ENCODE results near the gene PCSK5.
"Not testable (repeated sequence)": the region's sequence is repeated elsewhere in the genome, so short reads cannot be mapped to it uniquely, and the experiment has no call there.

The PCSK5 gene

DNA sequence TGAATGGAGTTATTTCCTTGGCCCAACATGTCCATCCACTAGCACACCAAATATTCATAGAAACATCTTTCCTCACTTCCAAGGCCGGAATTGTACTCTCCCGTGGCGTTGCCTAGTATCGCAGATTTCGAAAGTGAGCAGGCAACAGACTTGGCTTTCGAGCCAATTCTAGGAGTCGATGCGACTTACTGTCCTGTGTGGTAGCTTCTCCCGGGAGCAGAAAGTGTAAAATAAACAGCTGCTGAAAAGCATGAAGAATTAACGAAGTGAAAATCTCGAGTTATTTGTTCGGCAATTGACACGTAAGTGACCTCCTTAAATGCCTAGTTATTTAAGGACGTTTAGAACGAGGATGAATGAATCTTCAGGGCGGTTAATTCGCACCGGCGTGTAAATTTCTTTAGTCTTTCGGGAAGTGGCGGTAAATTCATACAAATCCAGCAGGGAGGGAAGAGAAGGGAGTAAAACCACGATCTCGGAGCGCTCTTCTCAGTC lies 449 bp upstream of the PCSK5 start:
- no peak for DNase-seq (ENCODE audit: low read depth in 2 of 2)

DNA sequence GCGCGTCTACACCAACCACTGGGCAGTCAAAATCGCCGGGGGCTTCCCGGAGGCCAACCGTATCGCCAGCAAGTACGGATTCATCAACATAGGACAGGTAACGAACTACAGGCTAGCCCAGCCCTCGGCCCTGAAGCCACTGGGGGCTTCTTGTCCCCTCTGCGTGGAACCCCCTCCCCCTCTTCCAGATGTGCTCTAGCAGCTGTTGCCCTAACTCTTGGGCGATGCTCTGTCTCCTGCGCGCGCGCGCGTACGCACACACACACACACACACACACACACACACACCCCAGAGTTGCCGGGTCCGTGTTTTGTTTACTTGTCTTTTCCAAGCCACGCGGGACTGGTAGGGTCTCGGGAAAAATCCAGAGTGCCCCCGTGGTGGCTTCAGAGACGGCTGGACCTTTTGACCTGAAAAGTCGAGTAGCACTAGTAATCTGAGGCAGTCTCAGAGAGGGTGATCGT lies 836 bp downstream of the PCSK5 start:
- peak in 1 of 2 donors; percentile 14 for DNase-seq (ENCODE audit: low read depth in 2 of 2)

DNA sequence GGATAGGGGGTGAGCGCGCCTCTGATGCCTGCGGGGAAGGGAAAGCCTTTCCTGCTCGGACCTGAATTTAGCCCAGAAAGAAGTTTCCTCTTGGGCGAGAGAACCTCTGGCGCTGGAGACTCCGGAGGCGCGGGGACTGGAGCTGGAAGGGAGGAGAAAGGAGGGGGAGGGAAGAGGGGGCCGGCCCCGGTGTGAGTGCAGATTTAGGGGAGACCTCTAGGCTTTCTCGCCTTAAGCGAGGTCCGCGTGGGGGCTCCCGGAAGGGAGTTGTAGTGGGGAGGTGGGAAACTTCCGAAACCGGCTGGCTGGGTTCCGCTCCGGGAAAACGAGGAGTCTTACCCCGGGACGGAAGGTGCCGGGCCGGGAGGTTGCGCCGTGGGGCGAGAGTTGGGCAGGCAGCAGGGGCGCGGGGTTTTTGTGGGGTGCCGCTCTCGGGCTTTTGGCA lies 1.3 kb downstream of the PCSK5 start:
- no peak for DNase-seq (ENCODE audit: low read depth in 2 of 2)

GRCh38 chr9:75892216-75892911 lies 1.9 kb downstream of the PCSK5 start:
- no peak for DNase-seq (ENCODE audit: low read depth in 2 of 2)

DNA sequence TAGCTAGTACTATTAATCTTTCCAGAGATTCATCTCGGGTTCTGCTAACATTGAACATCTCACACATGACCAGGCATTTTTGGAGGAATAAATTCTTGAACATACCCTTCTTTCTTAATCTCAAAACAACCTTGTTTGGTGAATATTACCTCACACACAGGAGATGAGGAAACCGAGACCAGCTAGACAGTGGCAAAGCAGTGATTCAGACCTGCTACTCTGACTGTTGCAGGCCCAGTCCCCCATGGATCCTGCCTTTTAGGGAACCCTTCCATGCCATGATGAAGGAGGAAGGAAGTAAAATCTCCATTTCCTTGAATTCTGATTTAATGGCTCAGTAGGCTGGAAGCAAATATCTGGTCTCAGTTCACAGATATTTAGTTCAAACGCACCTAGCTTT lies 2.6 kb downstream of the PCSK5 start:
- no peak for DNase-seq (ENCODE audit: low read depth in 2 of 2)

GRCh38 chr9:75894566-75894965 lies 4.1 kb downstream of the PCSK5 start:
- DNase-seq (ENCODE audit: low read depth in 2 of 2): no peak

GRCh38 chr9:75895112-75895511 lies 4.6 kb downstream of the PCSK5 start:
- DNase-seq (ENCODE audit: low read depth in 2 of 2): no peak

- DNase-seq (ENCODE audit: low read depth in 2 of 2): no peak
Measured at GRCh38 chr9:75896193-75896592, 5.7 kb downstream of the PCSK5 start.

- not testable (repeated sequence) for DNase-seq (ENCODE audit: low read depth in 2 of 2)
Measured at GRCh38 chr9:75900893-75901524, 10.5 kb downstream of the PCSK5 start.

GRCh38 chr9:75903785-75904360 lies 13.4 kb downstream of the PCSK5 start:
- no peak for DNase-seq (ENCODE audit: low read depth in 2 of 2)

GRCh38 chr9:75904364-75904763 lies 13.9 kb downstream of the PCSK5 start:
- DNase-seq (ENCODE audit: low read depth in 2 of 2): no peak

DNA sequence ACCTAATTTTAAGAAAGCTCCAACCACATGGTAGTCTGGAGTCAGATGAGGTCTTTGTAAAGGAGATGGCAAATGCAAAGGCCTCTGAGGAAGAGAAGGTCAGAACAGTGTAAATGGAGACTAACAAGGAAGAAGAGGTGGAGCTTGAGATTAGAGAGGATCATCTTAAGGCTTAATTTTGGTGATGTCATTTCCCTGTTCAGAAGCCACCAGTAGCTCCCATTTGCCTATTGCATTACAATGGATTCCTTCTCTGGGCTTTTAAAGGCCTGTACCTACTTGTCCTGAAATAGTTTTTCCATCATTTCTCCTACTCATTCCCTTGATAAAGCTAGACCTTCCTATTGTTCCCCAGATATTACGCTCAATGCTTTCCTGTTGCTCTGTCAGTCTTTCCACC lies 16.1 kb downstream of the PCSK5 start:
- no peak for DNase-seq (ENCODE audit: low read depth in 2 of 2)

DNA sequence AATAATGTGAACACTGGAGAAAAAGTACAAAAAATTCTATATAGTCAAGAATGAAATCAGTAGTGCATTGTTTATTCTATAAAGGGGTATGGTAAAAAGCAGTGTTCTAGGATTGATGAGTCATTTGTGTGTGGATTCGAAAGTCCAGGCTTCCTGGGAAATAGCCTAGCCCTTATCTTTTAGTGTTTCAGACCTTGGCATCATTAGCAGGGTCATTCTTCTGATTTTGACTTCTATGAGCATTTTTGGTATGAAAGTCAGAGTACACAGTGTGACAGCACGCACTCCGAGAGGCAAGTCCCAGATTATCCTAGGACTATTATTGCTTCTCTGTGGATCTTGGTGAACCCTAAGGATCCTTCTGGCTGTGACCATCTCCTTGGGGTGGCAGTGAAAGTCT lies 16.9 kb downstream of the PCSK5 start:
- no peak for DNase-seq (ENCODE audit: low read depth in 2 of 2)

- DNase-seq (ENCODE audit: low read depth in 2 of 2): no peak
Measured at GRCh38 chr9:75907923-75908322, 17.4 kb downstream of the PCSK5 start.

DNA sequence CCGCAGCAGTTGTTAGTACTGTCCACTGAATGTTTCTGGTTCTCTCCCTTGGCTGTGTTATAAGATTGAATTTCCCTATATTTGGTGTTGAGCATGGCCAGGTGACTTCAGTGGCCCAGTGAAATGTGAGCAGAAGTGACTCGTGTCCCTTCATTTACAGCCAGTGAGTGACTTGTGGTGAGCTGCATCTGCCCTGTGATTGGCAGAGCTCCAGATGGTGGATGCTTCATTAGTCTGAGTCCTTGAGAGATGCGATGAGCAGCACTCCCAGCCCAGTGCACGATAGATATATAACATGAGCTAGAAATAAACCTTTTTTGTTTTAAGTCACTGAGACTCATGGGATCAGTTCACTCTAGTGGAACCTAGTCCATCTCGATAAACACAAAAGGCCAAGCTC lies 19.3 kb downstream of the PCSK5 start:
- no peak for DNase-seq (ENCODE audit: low read depth in 2 of 2)

- no peak for DNase-seq (ENCODE audit: low read depth in 2 of 2)
Measured at GRCh38 chr9:75910731-75911130, 20.3 kb downstream of the PCSK5 start.

GRCh38 chr9:75911390-75911789 lies 20.9 kb downstream of the PCSK5 start:
- DNase-seq (ENCODE audit: low read depth in 2 of 2): no peak

GRCh38 chr9:75912951-75913350 lies 22.5 kb downstream of the PCSK5 start:
- DNase-seq (ENCODE audit: low read depth in 2 of 2): no peak

DNA sequence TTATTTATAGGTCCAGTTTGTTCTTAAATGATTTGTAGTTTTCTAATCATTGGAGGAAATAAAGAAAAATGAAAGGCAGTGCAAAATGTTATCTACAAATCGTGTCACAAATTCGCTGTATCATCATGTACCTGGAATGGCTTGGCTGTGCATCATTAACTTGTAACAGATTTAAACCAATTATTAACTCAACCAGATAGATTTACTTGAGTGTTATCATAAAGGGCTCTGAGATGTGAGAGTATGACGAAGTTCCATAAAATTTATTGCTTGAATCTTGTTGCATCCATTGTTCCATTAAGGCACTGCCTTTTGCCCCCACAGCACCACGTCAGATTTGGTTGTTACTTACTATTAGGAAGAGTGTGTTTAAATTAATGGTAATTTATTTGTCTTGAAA lies 23.5 kb downstream of the PCSK5 start:
- no peak for DNase-seq (ENCODE audit: low read depth in 2 of 2)

GRCh38 chr9:75914883-75915452 lies 24.5 kb downstream of the PCSK5 start:
- no peak for DNase-seq (ENCODE audit: low read depth in 2 of 2)

DNA sequence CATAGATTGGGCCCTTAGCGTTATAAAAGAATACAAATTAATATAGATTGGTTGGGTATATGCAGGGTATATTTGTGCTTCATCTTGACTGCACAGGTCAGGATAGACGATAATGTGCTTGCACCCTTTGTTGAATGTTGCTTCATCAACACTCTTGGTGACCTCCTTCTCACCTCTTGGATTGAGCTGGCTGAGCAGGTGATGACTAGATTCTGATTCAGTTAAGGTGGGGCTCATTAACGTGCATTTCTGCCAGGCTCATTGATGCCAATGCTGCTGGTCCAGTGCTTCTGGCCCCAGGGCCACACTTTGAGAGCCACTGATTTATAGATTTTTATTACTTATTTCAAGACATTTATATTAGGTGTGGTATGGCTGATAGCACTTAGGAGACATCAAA lies 27.7 kb downstream of the PCSK5 start:
- no peak for DNase-seq (ENCODE audit: low read depth in 2 of 2)

GRCh38 chr9:75918909-75919308 lies 28.4 kb downstream of the PCSK5 start:
- no peak for DNase-seq (ENCODE audit: low read depth in 2 of 2)
